Ishikawa (cell line): ENCODE results near the gene SMIM29.

Experiments used
- EGR1 ChIP-seq: IDR thresholded peaks from 2 replicates; pipeline ENCODE4 v1.6.1; 2012
- NFIC ChIP-seq: IDR thresholded peaks from 2 replicates; pipeline ENCODE4 v1.6.1; 2012
- TF ChIP-seq, protein P1 (sequence below): IDR thresholded peaks from 2 replicates; pipeline ENCODE4 v1.6.1; 2012
- TF ChIP-seq, protein P2 (sequence below): IDR thresholded peaks from 2 replicates; pipeline ENCODE4 v1.6.1; 2012; ENCODE audit warnings: low read depth, mild to moderate bottlenecking
- TF ChIP-seq, protein P3 (sequence below): IDR thresholded peaks from 2 replicates; pipeline ENCODE4 v1.6.1; 2012

DNA sequence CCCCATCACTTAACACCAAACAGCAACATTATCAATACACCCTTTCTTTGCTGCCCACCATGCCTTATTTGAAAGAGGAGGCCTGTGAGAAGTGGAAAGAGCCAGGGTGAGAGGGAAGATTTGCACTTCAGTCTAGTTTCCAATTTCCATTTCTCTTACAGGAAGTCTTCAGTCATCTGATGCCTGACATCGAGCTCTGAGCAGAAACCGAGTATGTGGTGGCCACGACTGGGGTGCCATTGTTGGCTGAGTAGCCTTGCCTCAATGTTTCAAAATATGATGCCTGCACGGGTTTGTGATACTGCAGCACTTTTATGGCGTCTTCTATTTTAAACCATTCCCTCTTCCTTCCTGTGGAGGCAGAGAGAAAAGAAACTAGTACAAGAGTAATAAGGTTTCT lies 39.8 kb upstream of the SMIM29 start:
- no peak for TF ChIP-seq NFIC
- TF ChIP-seq, protein P1, sequence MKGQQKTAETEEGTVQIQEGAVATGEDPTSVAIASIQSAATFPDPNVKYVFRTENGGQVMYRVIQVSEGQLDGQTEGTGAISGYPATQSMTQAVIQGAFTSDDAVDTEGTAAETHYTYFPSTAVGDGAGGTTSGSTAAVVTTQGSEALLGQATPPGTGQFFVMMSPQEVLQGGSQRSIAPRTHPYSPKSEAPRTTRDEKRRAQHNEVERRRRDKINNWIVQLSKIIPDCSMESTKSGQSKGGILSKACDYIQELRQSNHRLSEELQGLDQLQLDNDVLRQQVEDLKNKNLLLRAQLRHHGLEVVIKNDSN: no peak
- TF ChIP-seq EGR1: no peak
- TF ChIP-seq, protein P2, sequence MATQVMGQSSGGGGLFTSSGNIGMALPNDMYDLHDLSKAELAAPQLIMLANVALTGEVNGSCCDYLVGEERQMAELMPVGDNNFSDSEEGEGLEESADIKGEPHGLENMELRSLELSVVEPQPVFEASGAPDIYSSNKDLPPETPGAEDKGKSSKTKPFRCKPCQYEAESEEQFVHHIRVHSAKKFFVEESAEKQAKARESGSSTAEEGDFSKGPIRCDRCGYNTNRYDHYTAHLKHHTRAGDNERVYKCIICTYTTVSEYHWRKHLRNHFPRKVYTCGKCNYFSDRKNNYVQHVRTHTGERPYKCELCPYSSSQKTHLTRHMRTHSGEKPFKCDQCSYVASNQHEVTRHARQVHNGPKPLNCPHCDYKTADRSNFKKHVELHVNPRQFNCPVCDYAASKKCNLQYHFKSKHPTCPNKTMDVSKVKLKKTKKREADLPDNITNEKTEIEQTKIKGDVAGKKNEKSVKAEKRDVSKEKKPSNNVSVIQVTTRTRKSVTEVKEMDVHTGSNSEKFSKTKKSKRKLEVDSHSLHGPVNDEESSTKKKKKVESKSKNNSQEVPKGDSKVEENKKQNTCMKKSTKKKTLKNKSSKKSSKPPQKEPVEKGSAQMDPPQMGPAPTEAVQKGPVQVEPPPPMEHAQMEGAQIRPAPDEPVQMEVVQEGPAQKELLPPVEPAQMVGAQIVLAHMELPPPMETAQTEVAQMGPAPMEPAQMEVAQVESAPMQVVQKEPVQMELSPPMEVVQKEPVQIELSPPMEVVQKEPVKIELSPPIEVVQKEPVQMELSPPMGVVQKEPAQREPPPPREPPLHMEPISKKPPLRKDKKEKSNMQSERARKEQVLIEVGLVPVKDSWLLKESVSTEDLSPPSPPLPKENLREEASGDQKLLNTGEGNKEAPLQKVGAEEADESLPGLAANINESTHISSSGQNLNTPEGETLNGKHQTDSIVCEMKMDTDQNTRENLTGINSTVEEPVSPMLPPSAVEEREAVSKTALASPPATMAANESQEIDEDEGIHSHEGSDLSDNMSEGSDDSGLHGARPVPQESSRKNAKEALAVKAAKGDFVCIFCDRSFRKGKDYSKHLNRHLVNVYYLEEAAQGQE: no peak
- TF ChIP-seq, protein P3, sequence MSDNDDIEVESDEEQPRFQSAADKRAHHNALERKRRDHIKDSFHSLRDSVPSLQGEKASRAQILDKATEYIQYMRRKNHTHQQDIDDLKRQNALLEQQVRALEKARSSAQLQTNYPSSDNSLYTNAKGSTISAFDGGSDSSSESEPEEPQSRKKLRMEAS: no peak
